HUES48 (cell line): ENCODE results near the gene ARHGEF26.

ENCODE experiments used
- H3K27ac ChIP-seq: one replicate; pipeline ENCODE4 v1.7.0; 2013; ENCODE audit warnings: low read depth, low read length, inconsistent platforms
- H3K27me3 ChIP-seq: 2 replicates; pipeline ENCODE4 v1.6.1; 2013; ENCODE audit warnings: mild to moderate bottlenecking, low read length; ENCODE audit not compliant: control insufficient read depth, insufficient read depth
- H3K36me3 ChIP-seq: 2 replicates; pipeline ENCODE4 v1.6.1; 2013; ENCODE audit warnings: low read length; ENCODE audit not compliant: control insufficient read depth, insufficient read depth
- H3K4me1 ChIP-seq: 2 replicates; pipeline ENCODE4 v1.6.1; 2013; ENCODE audit warnings: mild to moderate bottlenecking, low read length; ENCODE audit not compliant: control insufficient read depth, insufficient read depth
- H3K4me3 ChIP-seq: 2 replicates; pipeline ENCODE4 v1.5.1; 2013; ENCODE audit warnings: mild to moderate bottlenecking, low read depth, low read length
- H3K9ac ChIP-seq: 2 replicates; pipeline ENCODE4 v1.6.1; 2013; ENCODE audit warnings: mild to moderate bottlenecking, low read depth, low read length, moderate library complexity
- H3K9me3 ChIP-seq: 2 replicates; pipeline ENCODE4 v1.6.1; 2013; ENCODE audit warnings: low read length; ENCODE audit not compliant: control insufficient read depth, insufficient read depth

The ARHGEF26 gene

DNA sequence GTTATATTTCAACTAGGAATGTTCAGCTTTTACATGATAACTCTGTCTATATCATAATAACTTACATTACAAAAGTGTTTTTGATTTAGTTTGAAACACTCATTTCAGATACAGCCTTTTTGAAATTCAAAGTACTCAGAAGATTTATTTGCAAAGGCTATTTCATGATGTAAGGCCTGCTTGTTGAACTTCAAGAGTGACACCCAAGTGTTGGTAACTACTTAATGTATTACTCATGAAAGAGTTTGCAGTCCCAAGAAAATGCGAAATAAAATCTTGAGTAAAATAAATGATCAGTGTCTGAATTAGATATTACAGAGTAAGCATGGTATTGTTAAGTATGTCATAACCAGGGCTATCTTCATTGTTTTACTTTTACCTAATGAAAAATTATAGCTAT is 35.3 kb downstream of the ARHGEF26 start:
- H3K27ac ChIP-seq, result no peak overlapping the region
- peaks cover 5% of the 10 kb centered on the region for H3K36me3 ChIP-seq
- peaks cover 14% of the 10 kb centered on the region for H3K4me1 ChIP-seq
- H3K4me3 ChIP-seq, result no peak overlapping the region
- no peaks in the 10 kb centered on the region for H3K9me3 ChIP-seq
- H3K27me3 ChIP-seq, result no peaks in the 10 kb centered on the region
- no peak overlapping the region for H3K9ac ChIP-seq

DNA sequence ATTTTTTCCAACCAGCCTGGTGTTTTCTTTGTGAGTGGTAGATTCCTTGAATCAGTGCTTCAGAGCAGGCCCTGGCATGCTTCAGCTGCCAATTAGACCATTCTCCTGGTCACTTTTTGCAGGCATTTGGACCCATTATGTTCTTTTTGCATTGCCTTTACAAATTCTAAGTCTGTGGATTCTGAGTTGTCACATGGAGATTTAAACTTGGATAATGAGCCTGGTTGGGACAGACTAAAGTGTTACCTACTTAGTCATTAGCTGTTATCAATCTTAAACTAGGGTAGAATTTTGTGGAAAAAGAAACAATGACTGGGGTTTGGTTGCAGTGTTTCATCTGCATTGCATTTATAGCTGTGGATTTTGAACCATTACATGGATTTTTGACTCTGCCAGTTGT is 40.6 kb downstream of the ARHGEF26 start:
- Histone ChIP-seq H3K36me3 (no peaks in the 10 kb centered on the region), H3K27ac (no peak overlapping the region), H3K4me1 (peaks cover 20% of the 10 kb centered on the region), H3K9ac (no peak overlapping the region), H3K9me3 (no peaks in the 10 kb centered on the region), H3K4me3 (no peak overlapping the region), H3K27me3 (no peaks in the 10 kb centered on the region)

DNA sequence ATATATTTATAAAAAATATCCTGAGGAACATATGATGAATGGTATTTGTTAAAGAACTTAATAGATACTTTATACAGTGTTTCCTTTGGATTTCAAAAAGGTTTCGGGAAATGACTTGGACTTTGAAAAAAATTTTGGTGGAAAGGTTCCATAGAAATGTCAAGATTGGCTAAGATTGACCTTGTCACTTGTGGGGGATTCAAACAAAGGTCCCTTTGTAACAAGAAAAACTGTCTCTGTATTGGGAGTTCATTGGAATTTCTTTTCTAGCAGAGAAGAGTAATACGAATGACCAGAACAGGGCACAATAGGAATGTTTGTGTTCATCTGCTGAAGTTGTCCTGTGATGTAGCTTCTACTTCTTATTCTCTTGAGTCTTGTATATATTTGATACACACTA is 43.2 kb downstream of the ARHGEF26 start:
- Histone ChIP-seq H3K9me3 (no peaks in the 10 kb centered on the region), H3K9ac (no peak overlapping the region), H3K4me3 (no peak overlapping the region), H3K36me3 (no peaks in the 10 kb centered on the region), H3K27ac (no peak overlapping the region), H3K27me3 (no peaks in the 10 kb centered on the region), H3K4me1 (peaks cover 7% of the 10 kb centered on the region; the same call in 1 of the 2 replicates)

DNA sequence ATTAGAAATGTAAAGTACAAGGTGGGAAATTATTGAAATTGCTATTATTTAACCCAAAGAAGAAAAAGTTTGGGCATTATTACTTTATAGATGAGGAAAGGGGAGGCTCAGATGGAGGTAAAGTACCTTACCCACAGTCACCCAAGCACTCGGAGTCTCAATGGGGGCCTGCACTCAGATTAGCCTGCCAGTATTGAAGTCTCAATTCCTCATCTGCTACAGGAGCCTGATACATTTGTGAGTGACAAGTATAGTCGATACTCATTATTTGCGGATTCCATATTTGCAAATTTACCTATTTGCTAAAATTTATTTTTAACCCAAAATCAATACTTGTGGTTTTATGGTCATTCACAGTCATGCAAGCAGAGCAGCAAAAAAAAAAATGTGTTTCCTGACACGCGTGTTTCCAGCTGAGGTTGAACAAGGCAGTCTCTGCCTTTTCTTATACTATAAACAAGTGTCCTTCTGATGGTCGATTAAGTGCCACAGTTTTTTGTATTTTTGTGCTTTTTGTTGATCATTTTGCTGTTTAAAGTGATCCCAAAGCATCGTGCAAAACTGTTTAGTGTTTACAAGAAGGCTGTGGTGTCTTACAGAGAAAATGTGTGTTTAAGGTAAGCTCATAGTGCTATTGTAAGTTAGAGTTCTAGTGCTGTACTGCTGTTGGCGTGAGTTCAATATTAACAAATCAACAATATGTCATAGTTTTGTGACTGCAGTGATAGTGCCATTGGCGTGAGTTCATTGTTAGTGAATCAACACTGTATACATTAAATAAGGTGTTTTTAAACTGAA is 48.0 kb downstream of the ARHGEF26 start:
- Histone ChIP-seq H3K4me1 (peaks cover 7% of the 10 kb centered on the region), H3K9ac (no peak overlapping the region), H3K9me3 (no peaks in the 10 kb centered on the region), H3K36me3 (no peaks in the 10 kb centered on the region), H3K27ac (no peak overlapping the region), H3K4me3 (no peak overlapping the region), H3K27me3 (no peaks in the 10 kb centered on the region)

DNA sequence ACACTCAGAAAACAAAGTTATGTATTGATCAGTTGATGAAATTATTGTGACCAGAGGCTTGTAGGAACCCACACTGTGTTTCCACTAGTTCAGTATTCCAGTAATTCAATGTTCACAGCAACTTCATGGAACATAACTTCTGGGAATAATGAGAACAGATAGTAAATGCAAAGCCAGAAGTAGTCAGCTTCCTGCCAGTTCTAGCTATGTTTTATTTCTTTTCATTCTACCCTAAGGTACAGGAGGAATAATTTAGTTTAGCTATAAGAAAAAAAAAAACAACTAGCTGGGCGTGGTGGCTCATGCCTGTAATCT is 48.6 kb downstream of the ARHGEF26 start:
- Histone ChIP-seq H3K27ac (no peak overlapping the region), H3K27me3 (no peaks in the 10 kb centered on the region), H3K4me1 (peaks cover 13% of the 10 kb centered on the region), H3K36me3 (no peaks in the 10 kb centered on the region), H3K9ac (no peak overlapping the region), H3K9me3 (no peaks in the 10 kb centered on the region), H3K4me3 (no peak overlapping the region)

DNA sequence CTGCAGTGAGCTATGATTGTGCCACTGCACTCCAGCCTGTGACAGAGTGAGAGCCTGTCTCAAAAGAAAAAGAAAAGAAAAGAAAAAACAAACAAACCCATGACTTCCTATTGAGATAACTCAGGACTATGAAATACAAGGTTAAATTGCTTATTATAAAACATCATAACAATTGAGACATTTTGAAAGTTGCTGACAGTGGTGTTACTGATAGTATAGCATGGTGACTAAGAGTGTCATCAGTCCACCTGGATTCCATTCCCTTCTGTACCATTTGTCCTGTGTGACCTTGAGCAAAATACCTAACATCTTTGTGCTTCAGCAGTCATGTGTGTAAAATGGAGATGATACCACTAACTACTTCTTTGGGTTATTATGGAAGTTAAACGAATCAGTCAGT is 49.1 kb downstream of the ARHGEF26 start:
- H3K9ac ChIP-seq, result no peak overlapping the region
- no peaks in the 10 kb centered on the region for H3K27me3 ChIP-seq
- no peaks in the 10 kb centered on the region for H3K36me3 ChIP-seq
- no peak overlapping the region for H3K27ac ChIP-seq
- peaks cover 18% of the 10 kb centered on the region for H3K4me1 ChIP-seq
- no peaks in the 10 kb centered on the region for H3K9me3 ChIP-seq
- H3K4me3 ChIP-seq, result no peak overlapping the region

DNA sequence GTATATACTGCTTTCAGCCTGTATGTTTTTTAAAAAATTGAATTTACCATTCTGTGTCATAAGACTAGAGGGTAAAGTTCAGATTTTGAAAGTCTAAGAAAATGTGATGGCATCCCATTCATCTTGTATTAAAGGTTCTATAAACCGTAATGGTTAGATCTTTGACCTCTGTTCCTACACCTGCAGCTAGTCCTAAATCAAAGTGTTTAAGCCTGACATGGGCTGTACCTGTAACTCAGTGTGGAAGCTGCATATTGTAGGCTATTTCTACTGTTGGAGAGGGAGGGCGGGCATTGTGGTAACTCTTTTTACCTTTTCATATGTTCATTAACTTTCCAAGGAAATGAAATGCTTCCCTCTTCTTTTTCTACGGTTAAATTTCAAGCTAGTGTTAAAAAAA is 53.9 kb downstream of the ARHGEF26 start:
- H3K4me1 ChIP-seq, result peaks cover 30% of the 10 kb centered on the region
- H3K27me3 ChIP-seq, result no peaks in the 10 kb centered on the region
- H3K27ac ChIP-seq, result no peak overlapping the region
- H3K4me3 ChIP-seq, result peak overlapping the region; percentile 30; the same call in 1 of the 2 replicates
- H3K9me3 ChIP-seq, result no peaks in the 10 kb centered on the region
- no peaks in the 10 kb centered on the region for H3K36me3 ChIP-seq
- H3K9ac ChIP-seq, result no peak overlapping the region; the same call in 1 of the 2 replicates

DNA sequence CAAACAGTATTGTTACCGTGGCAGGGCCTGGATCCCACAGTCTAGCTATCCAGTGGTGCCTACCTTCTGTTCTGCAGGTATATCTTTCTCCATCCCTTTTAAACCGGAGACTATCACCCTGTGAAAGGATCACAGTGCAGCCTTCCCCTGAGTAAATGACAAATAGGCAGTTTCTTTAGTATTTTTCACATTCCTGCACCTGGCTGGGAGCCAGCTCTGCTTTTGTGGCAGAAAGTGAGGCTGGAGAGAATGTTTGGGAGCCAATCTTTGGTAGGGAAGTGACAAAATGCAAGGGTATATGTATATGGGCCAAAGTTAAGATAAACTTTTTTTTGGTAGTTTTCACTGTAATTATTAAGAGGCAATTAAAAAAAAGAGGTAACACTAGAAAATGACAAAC is 54.8 kb downstream of the ARHGEF26 start:
- Histone ChIP-seq H3K9me3 (no peaks in the 10 kb centered on the region), H3K36me3 (no peaks in the 10 kb centered on the region), H3K27me3 (no peaks in the 10 kb centered on the region), H3K27ac (no peak overlapping the region), H3K4me3 (no peak overlapping the region), H3K4me1 (peaks cover 31% of the 10 kb centered on the region), H3K9ac (no peak overlapping the region)

DNA sequence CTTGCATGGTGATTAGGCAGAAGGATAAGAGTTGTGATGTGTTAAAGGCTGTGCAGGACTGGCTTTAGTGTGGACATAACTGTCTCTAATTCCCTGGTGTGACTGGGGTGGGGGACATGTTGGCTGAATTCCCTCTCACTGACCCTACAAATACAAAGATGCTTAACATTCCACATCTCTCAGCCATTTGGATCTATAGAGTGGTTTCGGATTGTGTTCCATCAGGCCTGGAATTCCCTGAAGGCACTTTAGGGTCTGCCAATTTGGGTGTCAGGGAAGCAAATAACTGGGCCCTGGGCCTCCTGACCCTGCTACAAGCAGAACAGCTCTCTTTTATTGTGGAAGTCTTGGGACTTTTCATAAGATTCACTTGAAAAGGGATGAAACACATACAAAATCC is 56.2 kb downstream of the ARHGEF26 start:
- Histone ChIP-seq H3K27me3 (no peaks in the 10 kb centered on the region), H3K4me3 (no peak overlapping the region), H3K27ac (no peak overlapping the region), H3K9me3 (no peaks in the 10 kb centered on the region), H3K4me1 (peaks cover 37% of the 10 kb centered on the region), H3K9ac (no peak overlapping the region), H3K36me3 (no peaks in the 10 kb centered on the region)

DNA sequence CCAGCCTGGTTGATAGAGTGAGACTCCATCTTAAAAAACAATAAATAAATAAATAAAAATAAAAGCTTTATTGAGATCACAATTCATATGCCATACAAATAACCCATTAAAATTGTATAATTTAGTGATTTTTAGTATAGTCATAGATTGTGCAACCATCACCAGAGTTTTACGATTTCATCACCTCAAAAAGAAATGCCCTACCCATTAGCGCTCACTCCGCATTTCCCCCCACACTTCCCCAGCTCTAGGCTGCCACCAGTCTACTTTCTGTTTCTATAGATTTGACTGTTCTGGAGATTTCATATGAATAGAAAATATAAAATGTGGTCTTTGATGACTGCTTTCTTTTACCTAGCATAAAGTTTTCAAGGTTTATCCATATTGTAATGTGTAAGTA is 57.0 kb downstream of the ARHGEF26 start:
- H3K4me3 ChIP-seq, result no peak overlapping the region
- H3K9me3 ChIP-seq, result no peaks in the 10 kb centered on the region

DNA sequence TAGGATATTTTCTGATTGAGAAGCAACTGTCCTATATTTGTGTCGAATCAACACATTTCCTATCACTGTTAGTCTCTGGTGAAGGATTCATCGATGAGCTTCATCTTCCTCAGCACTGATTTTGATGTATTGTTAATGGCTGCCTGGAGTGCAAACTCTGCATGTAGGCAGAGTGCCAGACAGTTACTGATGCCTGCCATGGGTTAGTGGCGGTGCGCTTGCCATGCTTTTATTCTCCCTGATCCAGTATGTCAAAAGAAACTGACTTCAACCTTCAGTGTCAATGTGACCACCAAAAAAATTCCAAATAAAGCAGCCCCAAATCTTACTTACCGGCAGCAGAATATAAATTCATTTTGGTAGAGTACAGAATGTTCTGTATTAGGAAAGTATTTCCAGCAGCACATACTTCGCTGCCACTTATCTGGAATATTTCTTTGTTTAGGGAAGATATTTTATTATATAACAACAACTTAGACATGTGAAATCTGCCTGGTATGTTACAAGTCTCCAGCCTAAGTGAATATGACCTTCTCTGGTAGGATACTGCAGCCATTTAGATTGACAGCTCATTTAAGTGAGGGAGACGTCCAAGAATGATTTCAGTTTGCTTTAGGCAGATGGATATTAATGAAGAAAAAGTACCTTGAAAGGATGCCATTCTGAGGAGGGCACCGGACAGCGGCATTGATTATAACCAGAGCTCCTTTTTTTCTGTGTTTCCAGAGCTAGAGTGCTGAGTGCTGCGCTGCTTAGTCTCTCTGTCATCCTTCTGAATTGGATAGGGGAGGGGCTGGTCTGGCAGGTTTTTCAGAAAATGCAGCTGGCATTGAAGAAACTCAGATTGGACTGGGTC is 59.9 kb downstream of the ARHGEF26 start:
- no peaks in the 10 kb centered on the region for H3K9me3 ChIP-seq
- no peaks in the 10 kb centered on the region for H3K27me3 ChIP-seq
- no peaks in the 10 kb centered on the region for H3K36me3 ChIP-seq
- no peak overlapping the region for H3K4me3 ChIP-seq
- H3K9ac ChIP-seq, result no peak overlapping the region
- no peak overlapping the region for H3K27ac ChIP-seq
- H3K4me1 ChIP-seq, result peaks cover 11% of the 10 kb centered on the region

More for the DNA sequence above, 57.0 kb downstream of the ARHGEF26 start:
- Histone ChIP-seq H3K4me1 (peaks cover 37% of the 10 kb centered on the region), H3K36me3 (no peaks in the 10 kb centered on the region), H3K27ac (no peak overlapping the region), H3K27me3 (no peaks in the 10 kb centered on the region), H3K9ac (no peak overlapping the region)
